Prostate gland (tissue), 2 donors: ENCODE results near the gene SIX6. TPM values are rescaled to one million over a fixed set of nuclear protein-coding genes. Genes with fewer than 3 reads are reported as not detected.
A peak's percentile ranks its signal among the peaks of the same experiment; 100 is the strongest.

Experiments used
- DNase-seq: peaks from one replicate; pipeline ENCODE4 v3.0.0-alpha.2; 2019; ENCODE audit warnings: low spot score
- H3K27ac ChIP-seq, 2 donors: fragments of 200-600 bp; sonication (generic); 2 replicates each; pipeline ENCODE4 v1.5.1; 2017 to 2019
- H3K27me3 ChIP-seq: fragments of 200-600 bp; sonication (generic); replicated peaks from 2 replicates; pipeline ENCODE4 v1.5.1; 2019; ENCODE audit not compliant: insufficient read depth
- H3K36me3 ChIP-seq, 2 donors: fragments of 200-600 bp; sonication (generic); 1 replicate in 1 of 2; 2 replicates in 1 of 2; pipeline versions ENCODE4 v1.5.1 to v1.8.1; 2017 to 2019
- H3K4me1 ChIP-seq: fragments of 200-600 bp; sonication (generic); replicated peaks from 2 replicates; pipeline ENCODE4 v1.5.1; 2019
- H3K4me3 ChIP-seq, 2 donors: fragments of 200-600 bp; sonication (generic); 2 replicates each; pipeline ENCODE4 v1.5.1; 2017 to 2019
- H3K9me3 ChIP-seq: fragments of 200-600 bp; sonication (generic); 2 replicates; pipeline ENCODE4 v1.5.1; 2017
- POLR2A ChIP-seq: fragments of 450-650 bp; IDR thresholded peaks from one replicate; pipeline ENCODE4 v1.6.1; 2016; ENCODE audit warnings: antibody characterized with exemption, mild to moderate bottlenecking
- POLR2AphosphoS5 ChIP-seq: sonication (generic); formaldehyde crosslinking; IDR thresholded peaks from one replicate; pipeline ENCODE4 v1.6.1; 2017; ENCODE audit warnings: antibody characterized with exemption
- WGBS: methylation state at CpG from one replicate; pipeline ENCODE4 v1.1.5; 2018; 5-methylcytosine and 5-hydroxymethylcytosine counted together
- intact Hi-C: fragments of 100-400 bp; cut with DNase I; formaldehyde crosslinking; loops from one replicate; pipeline ENCODE4 v1.14.2; 2022
- total RNA-seq, 2 donors: library from RNA; depleted of rRNA; stranded (reverse); fragments of >200 nt; gene quantifications; one replicate each; pipeline ENCODE4 v1.1.0, GENCODE V29; 2016
- TF ChIP-seq, protein P1 (sequence below), 4 experiments: fragments of 200-600 bp in 2 of 4; fragments of 450-650 bp in 2 of 4; sonication (generic) in 2 of 4; IDR thresholded peaks; 1 replicate in 3 of 4; 2 replicates in 1 of 4; pipeline ENCODE4 v1.5.1; 2016 to 2019; ENCODE audit warnings: antibody characterized with exemption in 4 of 4, mild to moderate bottlenecking in 2 of 4, moderate library complexity in 2 of 4

Gene SIX6
- total RNA-seq, 2 donors from 2014 or later: 0.05 to 0.28 TPM

DNA sequence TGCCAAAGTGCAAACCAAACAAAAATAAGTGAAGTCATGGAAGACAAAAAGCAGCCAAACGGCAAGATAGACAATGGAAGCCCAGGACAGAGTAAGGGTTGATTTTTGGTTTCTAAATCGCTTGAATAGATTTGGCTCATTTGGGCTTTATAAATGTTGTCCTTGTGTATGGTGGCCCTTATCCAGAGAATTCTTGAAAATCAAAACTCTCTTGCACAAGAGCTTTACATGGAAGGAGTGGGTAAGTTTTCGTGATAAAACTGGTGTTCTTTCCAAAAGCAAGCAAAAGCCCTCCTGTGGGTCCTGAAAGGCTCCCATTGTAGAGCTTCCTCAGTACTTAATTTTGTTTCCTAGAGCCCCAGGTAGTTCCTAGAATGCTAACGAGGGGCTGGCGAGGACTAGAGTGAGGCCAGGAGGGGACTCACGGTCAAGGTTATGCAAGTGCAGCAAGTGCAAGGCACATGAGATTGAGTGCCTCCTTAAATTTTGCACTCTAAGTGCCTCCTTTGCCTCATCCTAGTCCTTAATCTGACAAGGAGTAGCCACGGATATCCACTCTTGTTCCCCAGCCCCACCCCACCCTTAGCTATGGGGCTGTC is 4.1 kb downstream of the SIX6 start:
- 45% methylated on average over 7 of the region's 7 CpGs for WGBS
- DNase-seq: no peak
- Histone ChIP-seq H3K27me3 (peaks cover 26% of the 10 kb centered on the region), H3K9me3 (no peaks in the 10 kb centered on the region), H3K4me3 (no peak overlapping the region), H3K4me1 (no peaks in the 10 kb centered on the region), H3K27ac (no peak overlapping the region), H3K36me3 (no peaks in the 10 kb centered on the region)
- no peak for TF ChIP-seq POLR2AphosphoS5
- TF ChIP-seq, protein P1, sequence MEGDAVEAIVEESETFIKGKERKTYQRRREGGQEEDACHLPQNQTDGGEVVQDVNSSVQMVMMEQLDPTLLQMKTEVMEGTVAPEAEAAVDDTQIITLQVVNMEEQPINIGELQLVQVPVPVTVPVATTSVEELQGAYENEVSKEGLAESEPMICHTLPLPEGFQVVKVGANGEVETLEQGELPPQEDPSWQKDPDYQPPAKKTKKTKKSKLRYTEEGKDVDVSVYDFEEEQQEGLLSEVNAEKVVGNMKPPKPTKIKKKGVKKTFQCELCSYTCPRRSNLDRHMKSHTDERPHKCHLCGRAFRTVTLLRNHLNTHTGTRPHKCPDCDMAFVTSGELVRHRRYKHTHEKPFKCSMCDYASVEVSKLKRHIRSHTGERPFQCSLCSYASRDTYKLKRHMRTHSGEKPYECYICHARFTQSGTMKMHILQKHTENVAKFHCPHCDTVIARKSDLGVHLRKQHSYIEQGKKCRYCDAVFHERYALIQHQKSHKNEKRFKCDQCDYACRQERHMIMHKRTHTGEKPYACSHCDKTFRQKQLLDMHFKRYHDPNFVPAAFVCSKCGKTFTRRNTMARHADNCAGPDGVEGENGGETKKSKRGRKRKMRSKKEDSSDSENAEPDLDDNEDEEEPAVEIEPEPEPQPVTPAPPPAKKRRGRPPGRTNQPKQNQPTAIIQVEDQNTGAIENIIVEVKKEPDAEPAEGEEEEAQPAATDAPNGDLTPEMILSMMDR (IDR thresholded peaks at IDR 0.05): no peak
- TF ChIP-seq POLR2A: no peak
- intact Hi-C loops: no loop called here

GRCh38 chr14:60514378-60514740 is 5.4 kb downstream of the SIX6 start:
- Histone ChIP-seq H3K4me1 (no peaks in the 10 kb centered on the region), H3K4me3 (peak overlapping the region; percentile 40 to 50), H3K27me3 (peaks cover 15% of the 10 kb centered on the region), H3K27ac (peak overlapping the region; percentile 26 to 48), H3K36me3 (no peaks in the 10 kb centered on the region), H3K9me3 (no peaks in the 10 kb centered on the region)
- no peak for DNase-seq
- WGBS: 10% methylated on average over 10 of the region's 10 CpGs
- intact Hi-C loops: no loop called here
- TF ChIP-seq, protein P1 (IDR thresholded peaks at IDR 0.05): no peak
- TF ChIP-seq POLR2AphosphoS5: peak; percentile 5

GRCh38 chr14:60514741-60515491 is 6.0 kb downstream of the SIX6 start:
- H3K9me3 ChIP-seq: no peaks in the 10 kb centered on the region
- no peaks in the 10 kb centered on the region for H3K4me1 ChIP-seq
- intact Hi-C loops: no loop called here
- peak overlapping the region; percentile 26 to 48 for H3K27ac ChIP-seq
- DNase-seq: no peak
- H3K36me3 ChIP-seq: no peaks in the 10 kb centered on the region
- peak overlapping the region; percentile 40 to 50 for H3K4me3 ChIP-seq
- H3K27me3 ChIP-seq: peaks cover 11% of the 10 kb centered on the region
- 3% methylated on average over 74 of the region's 79 CpGs for WGBS
- TF ChIP-seq POLR2A: no peak
- TF ChIP-seq POLR2AphosphoS5: peak; percentile 3
- TF ChIP-seq, protein P1 (IDR thresholded peaks at IDR 0.05): peak; percentile 20 to 55 (median 34)

GRCh38 chr14:60515511-60516289 is 6.8 kb downstream of the SIX6 start:
- H3K4me3 ChIP-seq: peak overlapping the region in 1 of 2 donors; percentile 50
- no peaks in the 10 kb centered on the region for H3K36me3 ChIP-seq
- H3K27ac ChIP-seq: no peak overlapping the region
- intact Hi-C loops: no loop called here
- TF ChIP-seq POLR2A (no peak), POLR2AphosphoS5 (no peak)
- TF ChIP-seq, protein P1 (IDR thresholded peaks at IDR 0.05): no peak
- no peaks in the 10 kb centered on the region for H3K4me1 ChIP-seq
- H3K27me3 ChIP-seq: peaks cover 6% of the 10 kb centered on the region
- WGBS: 45% methylated on average over 53 of the region's 66 CpGs
- no peaks in the 10 kb centered on the region for H3K9me3 ChIP-seq
- DNase-seq: no peak
